OCI-LY7 (cell line): ENCODE measurements around the gene ATOSB.

Experiments
- EZH2phosphoT487 ChIP-seq: fragments of 200-600 bp; sonication (generic); IDR thresholded peaks from 2 replicates; pipeline ENCODE4 v1.6.1; 2018; ENCODE audit warnings: low read depth, borderline replicate concordance, mild to moderate bottlenecking, mixed run types, antibody characterized with exemption, low read length, moderate library complexity, mixed read lengths
- TF ChIP-seq, protein P1 (sequence below): fragments of 200-600 bp; sonication (generic); conservative IDR thresholded peaks from 2 replicates; pipeline ENCODE4 v1.5.1; 2014; ENCODE audit warnings: mild to moderate bottlenecking, antibody characterized with exemption, low read length, moderate library complexity, mixed read lengths

GRCh38 chr9:35075358-35075757 lies 40.3 kb downstream of the ATOSB start:
- TF ChIP-seq, protein P1, sequence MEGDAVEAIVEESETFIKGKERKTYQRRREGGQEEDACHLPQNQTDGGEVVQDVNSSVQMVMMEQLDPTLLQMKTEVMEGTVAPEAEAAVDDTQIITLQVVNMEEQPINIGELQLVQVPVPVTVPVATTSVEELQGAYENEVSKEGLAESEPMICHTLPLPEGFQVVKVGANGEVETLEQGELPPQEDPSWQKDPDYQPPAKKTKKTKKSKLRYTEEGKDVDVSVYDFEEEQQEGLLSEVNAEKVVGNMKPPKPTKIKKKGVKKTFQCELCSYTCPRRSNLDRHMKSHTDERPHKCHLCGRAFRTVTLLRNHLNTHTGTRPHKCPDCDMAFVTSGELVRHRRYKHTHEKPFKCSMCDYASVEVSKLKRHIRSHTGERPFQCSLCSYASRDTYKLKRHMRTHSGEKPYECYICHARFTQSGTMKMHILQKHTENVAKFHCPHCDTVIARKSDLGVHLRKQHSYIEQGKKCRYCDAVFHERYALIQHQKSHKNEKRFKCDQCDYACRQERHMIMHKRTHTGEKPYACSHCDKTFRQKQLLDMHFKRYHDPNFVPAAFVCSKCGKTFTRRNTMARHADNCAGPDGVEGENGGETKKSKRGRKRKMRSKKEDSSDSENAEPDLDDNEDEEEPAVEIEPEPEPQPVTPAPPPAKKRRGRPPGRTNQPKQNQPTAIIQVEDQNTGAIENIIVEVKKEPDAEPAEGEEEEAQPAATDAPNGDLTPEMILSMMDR = no peak
- no peak for TF ChIP-seq EZH2phosphoT487
